A673 (cell line): ENCODE measurements around the gene EYS.

Source experiments
- CTCF ChIP-seq: fragments of 300-800, 200-600 bp; sonication (generic); conservative IDR thresholded peaks from 2 replicates; pipeline ENCODE4 v1.5.1; 2017; ENCODE audit warnings: low read depth, mild to moderate bottlenecking, antibody characterized with exemption, low read length, moderate library complexity, mixed read lengths
- EZH2 ChIP-seq: fragments of 200-600 bp; sonication (generic); IDR thresholded peaks from 2 replicates; pipeline ENCODE4 v1.6.1; 2017; ENCODE audit warnings: borderline replicate concordance, low read depth, mild to moderate bottlenecking, mixed read lengths, antibody characterized with exemption, low read length; ENCODE audit not compliant: poor library complexity, severe bottlenecking

GRCh38 chr6:63816401-63816981, 1890.5 kb downstream of the EYS start:
- TF ChIP-seq CTCF, result no peak
- TF ChIP-seq EZH2, result no peak
